DMS53 treated with DMSO at 0.1 percent for 48 hours (cell line): ENCODE measurements around the gene CCDC177.
A peak's percentile ranks its signal among the peaks of the same experiment; 100 is the strongest.

ENCODE experiments used
- DNase-seq: peaks from one replicate; lab custom pipeline; 2025; ENCODE audit not compliant: unreplicated experiment; lab: John Stamatoyannopoulos, UW

CCDC177 gene

GRCh38 chr14:69569859-69570258, 4.8 kb downstream of the CCDC177 start:
- no peak for DNase-seq

- no peak for DNase-seq
Observed at GRCh38 chr14:69567563-69567962, 7.1 kb downstream of the CCDC177 start.

DNA sequence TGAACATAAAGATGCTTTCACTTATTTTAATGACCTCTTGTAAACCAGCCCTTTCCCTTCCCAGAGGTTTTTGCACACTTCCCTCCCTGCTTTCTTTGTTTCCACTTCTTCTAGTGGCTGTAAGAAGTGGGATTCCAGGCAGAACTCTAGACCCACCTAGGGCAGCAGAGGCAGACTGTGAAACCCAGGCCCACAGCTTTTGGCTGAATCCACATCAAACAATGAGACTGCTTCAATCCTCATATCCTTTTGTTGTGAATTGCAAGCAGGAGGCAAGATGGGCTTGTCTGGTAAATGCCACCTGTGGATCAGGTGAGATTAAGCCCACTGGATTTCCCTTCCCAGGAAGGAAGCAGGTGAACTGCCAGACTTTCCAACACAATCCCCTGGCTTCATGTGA, 12.8 kb downstream of the CCDC177 start:
- no peak for DNase-seq

DNA sequence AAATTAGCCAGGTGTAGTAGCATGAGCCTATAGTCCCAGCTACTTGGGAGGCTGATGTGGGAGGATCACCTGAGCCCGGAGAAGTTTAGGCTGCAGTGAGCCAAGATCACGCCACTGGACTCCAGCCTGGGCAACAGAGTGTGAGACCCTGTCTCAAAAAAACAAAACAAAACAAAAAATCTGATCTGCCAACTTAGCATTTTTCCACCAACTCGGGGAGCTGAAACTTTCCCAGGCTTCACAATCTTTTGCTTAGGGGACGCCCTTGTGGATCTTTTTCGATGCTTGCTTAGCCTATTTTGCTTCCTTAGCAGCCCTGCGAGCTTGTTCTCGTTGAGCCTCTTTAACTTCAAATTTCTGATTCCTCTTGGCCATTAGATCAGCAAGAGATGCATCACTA, 13.8 kb downstream of the CCDC177 start:
- no peak for DNase-seq

GRCh38 chr14:69559581-69560011, 15.1 kb downstream of the CCDC177 start:
- no peak for DNase-seq

- DNase-seq, result no peak
Observed at GRCh38 chr14:69558774-69559173, 15.9 kb downstream of the CCDC177 start.

GRCh38 chr14:69554500-69554899, 20.2 kb downstream of the CCDC177 start:
- DNase-seq, result no peak

DNA sequence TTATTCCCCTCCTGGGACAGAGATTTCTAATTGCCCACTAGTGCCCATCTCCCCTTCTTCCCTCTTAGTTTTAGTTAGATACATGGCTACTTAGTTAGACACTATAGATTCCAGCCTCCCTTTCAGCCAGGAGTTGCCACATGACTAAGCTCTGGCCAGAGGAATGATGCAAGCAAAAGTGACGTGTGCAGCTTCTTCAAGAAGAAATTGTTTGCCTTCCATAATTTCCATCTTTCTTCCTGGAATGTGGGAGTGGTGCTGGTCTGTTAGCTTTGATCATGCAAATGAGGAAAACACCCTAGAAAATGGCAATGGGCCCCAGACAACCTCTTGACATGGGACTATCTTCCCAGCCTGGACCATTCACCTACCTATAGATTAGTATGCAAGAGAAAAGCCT, 21.4 kb downstream of the CCDC177 start:
- no peak for DNase-seq

GRCh38 chr14:69551511-69551910, 23.2 kb downstream of the CCDC177 start:
- no peak for DNase-seq

- DNase-seq, result no peak
Observed at GRCh38 chr14:69548566-69548965, 26.1 kb downstream of the CCDC177 start.

GRCh38 chr14:69547701-69548348, 26.8 kb downstream of the CCDC177 start:
- no peak for DNase-seq

DNA sequence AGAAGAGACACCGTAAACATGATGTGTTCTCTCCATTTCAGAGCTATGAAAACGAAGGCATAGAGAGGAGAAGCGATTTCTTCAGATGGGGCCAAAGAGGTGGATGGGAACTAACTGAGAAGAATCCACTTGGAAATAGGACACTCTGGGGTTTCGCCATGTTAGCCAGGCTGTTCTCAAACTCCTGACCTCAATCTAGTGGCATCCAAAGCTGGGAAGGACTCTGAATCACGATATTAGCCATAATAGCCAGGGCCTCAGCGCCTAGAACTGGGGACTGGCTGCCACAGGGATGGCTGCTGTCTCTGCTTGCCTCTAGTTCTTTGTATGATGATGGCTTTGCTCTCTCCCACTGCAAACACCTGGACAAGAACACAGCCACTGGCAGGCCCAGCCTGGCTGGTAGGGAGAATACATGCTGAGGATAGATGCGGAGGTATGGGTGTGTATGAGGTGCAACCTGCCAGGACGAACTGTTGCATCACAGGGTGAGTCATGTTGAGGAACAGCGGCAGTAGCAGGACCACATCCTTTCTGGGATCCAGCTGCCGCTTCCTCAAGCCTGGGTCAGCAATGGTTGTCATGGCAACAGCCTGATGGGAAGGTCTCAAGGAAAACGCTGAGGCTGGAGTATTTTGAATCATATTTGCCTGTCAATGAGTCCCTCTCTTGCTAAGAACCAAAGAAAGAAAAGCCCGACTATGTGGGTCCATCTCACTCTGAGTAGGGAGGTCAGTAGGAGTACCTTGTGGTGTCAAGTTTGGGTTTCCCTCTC, 31.1 kb downstream of the CCDC177 start:
- peak; percentile 67 for DNase-seq

DNA sequence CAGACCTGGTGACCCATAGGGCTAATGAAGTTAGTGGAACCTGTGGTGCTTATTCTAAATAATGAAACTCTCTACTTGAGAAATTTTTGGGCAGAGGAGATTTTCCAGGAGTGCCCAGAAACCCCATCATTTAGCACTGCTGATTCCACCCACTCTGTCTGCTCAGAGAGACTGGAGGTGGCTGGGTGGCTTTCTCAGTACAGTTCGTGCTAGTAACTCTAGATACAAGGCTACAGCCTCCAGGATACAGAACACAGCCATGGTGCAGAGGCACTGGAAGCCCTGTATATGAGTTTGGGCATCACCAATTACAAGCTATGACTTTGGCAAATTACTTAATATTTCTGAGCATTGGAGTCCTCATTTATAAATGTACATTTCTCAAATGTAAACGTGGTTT, 32.4 kb downstream of the CCDC177 start:
- no peak for DNase-seq

DNA sequence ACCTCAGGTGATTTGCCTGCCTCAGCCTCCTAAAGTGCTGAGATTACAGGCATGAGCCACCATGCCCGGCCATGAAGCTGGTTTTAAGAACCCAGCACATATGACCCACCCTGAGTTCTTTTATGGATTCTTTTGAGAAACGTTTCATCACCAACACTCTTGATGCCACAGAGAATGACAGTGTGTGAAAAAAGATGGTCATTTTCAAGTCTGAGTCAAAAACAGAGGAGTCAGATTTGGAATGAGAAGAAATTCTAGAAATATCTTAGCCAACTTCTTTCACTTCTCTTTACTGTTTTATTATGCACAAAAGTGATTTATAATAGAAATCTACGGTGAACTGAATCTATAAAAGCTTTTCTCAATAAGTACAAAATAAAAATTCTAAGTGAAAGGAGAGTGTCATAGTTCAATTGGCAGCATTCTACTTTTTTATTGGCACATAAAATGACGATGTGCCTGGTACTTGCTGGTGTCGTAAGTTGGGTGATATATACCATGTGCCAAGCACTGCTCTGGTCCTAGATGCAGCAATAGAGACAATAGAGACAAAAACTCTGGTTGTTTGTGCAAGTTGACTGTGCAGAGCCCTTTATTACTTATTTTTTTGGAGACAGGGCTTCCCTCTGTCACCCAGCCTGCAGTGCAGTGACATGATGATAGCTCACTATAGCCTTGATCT, 33.9 kb downstream of the CCDC177 start:
- DNase-seq, result no peak

DNA sequence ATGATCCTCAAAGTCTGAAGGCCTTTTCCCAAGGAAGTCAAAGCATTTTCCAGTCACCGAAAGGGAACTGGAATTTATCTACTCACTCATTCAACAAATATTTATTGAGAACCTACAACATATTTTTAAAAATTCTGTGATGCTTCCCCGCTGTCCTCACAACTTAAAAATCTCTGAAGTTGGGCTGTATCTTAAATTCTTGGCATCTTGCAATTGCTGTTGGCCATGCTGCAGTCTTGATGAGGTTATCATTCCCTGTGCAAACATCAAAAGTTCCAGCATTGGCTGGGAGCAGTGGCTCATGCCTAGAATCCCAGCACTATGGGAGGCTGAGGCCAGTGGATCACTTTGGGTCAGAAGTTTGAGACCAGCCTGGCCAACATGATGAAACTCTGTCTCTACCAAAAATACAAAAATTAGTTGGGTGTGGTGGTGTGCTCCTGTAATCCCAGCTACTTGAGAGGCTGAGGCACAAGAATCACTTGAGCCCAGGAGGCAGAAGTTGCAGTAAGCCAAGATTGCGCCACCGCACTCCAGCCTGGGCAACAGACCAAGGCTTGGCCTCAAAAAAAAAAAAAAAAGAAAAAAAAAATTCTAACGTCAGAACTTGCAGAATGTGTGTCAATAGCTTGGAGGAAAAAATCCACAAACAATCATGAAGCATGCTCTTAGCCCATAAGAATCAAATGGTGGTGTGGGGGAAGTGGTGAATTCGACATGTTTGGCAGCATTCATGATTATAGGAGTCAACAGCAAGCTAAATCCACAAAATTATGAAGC, 34.9 kb downstream of the CCDC177 start:
- no peak for DNase-seq

GRCh38 chr14:69538766-69539165, 35.9 kb downstream of the CCDC177 start:
- no peak for DNase-seq

GRCh38 chr14:69537900-69538299, 36.8 kb downstream of the CCDC177 start:
- DNase-seq, result no peak

DNA sequence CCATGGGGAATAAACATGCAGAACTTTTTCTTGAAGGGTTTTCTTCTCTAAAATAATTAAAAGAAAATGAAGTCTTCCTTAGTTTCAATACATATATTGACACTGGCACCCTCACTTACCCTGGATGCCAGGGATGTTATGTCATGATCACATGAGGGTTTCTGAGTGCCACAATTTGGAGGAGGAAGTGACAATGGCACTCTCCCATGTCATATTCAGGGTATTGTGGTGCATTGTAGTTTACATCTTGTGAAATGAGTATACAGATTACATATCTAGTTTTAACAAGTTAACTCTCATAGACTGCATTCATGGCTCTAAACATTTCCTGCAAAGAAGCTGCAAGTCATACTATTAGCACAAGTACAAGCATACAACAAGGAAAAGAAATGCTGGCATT, 37.7 kb downstream of the CCDC177 start:
- no peak for DNase-seq

DNA sequence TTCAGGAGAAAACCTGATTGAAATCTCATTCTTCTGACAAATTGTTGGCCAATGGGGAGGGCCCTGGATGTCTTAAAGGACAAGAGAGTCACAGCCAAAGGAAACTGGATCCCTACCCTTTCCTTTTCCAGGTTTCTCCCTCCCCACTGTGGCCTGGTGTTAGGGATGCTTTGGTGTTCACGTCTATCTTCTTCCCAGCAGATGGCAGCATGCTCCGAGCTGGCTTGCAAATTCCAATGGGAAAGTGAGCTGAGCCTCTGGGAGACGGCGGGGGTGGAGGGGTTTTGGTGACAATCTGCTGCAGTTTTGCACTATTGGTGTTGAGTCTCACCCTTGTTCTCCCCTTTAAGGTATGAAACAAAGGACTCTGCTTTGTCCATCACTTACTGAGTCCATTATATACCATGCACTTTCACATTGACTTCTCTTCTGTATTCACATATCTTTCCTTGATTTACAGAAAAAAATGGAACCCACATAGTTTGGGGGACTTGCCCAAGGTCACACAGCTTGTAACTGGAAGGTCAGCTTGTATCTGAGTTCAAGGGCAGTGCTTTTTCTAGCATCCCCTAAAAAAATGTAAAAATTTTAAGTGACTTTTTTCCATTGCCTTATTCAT, 39.3 kb downstream of the CCDC177 start:
- DNase-seq, result peak; percentile 37

DNA sequence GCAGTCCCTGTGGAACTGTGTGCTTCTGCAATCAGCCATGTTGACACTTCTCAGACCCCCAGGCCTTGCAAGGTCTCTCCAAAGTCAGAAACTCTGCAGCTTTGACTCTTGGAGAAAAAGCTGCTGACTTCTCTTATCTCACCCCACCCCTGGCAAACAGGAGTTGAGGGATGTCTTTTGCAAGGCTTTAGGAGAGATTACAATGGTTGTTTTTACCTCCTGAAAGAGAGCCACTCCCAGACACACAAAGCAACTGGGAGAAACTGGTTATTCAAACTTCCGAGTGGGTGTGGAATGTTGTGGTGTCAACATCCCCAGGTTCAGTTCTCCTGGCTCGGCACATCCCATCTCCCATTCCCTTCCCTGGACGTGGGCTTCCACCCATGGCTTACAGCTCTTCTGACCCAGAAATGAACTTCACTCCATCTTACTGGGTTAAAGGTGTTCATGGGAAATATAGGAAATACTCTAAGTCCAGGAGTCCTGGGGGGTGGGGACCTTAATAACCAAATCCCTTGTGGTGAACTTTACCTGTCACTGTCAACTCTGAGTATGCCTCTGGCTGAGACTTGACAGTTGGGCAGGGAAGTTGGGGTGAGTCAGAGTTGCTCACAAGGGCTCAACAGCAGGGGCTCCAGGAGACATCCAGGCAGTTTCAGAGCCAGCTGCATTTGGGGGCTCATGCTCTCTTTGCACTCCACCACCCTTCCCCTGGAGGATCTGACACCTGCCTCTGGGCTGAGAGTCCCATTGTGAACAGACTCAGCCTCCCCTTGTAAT, 41.9 kb downstream of the CCDC177 start:
- no peak for DNase-seq
